Measurements from ENCODE around the gene DHRS7.

Gene DHRS7

GRCh38 chr14:60184905-60185555 lies 19.8 kb upstream of the DHRS7 start:
- DNase-seq = no peak

- no peak for DNase-seq
Measured at GRCh38 chr14:60184146-60184904, 19.1 kb upstream of the DHRS7 start.

- DNase-seq = no peak
Measured at GRCh38 chr14:60183741-60184140, 18.5 kb upstream of the DHRS7 start.

GRCh38 chr14:60183138-60183537 lies 17.9 kb upstream of the DHRS7 start:
- no peak for DNase-seq

GRCh38 chr14:60179431-60179869 lies 14.3 kb upstream of the DHRS7 start:
- DNase-seq = no peak

- no peak for DNase-seq
Measured at GRCh38 chr14:60178820-60179219, 13.6 kb upstream of the DHRS7 start.

- DNase-seq = no peak
Measured at GRCh38 chr14:60178164-60178563, 13.0 kb upstream of the DHRS7 start.

GRCh38 chr14:60175255-60175902 lies 10.2 kb upstream of the DHRS7 start:
- DNase-seq = no peak

GRCh38 chr14:60174352-60175254 lies 9.4 kb upstream of the DHRS7 start:
- no peak for DNase-seq

- no peak for DNase-seq
Measured at GRCh38 chr14:60171690-60172089, 6.5 kb upstream of the DHRS7 start.

- no peak for DNase-seq
Measured at GRCh38 chr14:60170948-60171347, 5.8 kb upstream of the DHRS7 start.

- no peak for DNase-seq
Measured at GRCh38 chr14:60169722-60170121, 4.5 kb upstream of the DHRS7 start.

GRCh38 chr14:60166142-60166541 lies 944 bp upstream of the DHRS7 start:
- DNase-seq = no peak

GRCh38 chr14:60165547-60165876 lies 314 bp upstream of the DHRS7 start:
- no peak for DNase-seq

- no peak for DNase-seq
Measured at GRCh38 chr14:60164404-60164711, 840 bp downstream of the DHRS7 start.

- DNase-seq = no peak
Measured at GRCh38 chr14:60163693-60164092, 1.5 kb downstream of the DHRS7 start.

- no peak for DNase-seq
Measured at GRCh38 chr14:60161196-60162107, 3.7 kb downstream of the DHRS7 start.

- DNase-seq = no peak
Measured at GRCh38 chr14:60160422-60160821, 4.8 kb downstream of the DHRS7 start.

- no peak for DNase-seq
Measured at GRCh38 chr14:60154671-60155070, 10.5 kb downstream of the DHRS7 start.

GRCh38 chr14:60153991-60154390 lies 11.2 kb downstream of the DHRS7 start:
- DNase-seq = no peak

- DNase-seq = peak; percentile 61
Measured at GRCh38 chr14:60151715-60152114, 13.5 kb downstream of the DHRS7 start.

GRCh38 chr14:60134702-60135101 lies 30.5 kb downstream of the DHRS7 start:
- DNase-seq = no peak

All from NK-92 treated with Interleukin-12 subunit alpha and Interleukin-12 subunit beta, amount 100 ng/mL, for 24 hours (cell line).